K562 (cell line): Measurements from ENCODE around the gene EPN3. TPM values are rescaled to one million over a fixed set of nuclear protein-coding genes. Genes with fewer than 3 reads are reported as not detected.

Experiments
- ATAC-seq: fragments of 200-7000 bp; cut with Tn5 transposase; 3 replicates; pipeline ENCODE4 v1.9.1; 2020; ENCODE audit warnings: moderate library complexity
- BruUV-seq: library from RNA; stranded (reverse); fragments of 400-500 nt; replicated peaks from 2 replicates; lab custom pipeline; 2021; lab: Mats Ljungman, UMichigan
- CTCF ChIA-PET: fragments of 300-600 bp; formaldehyde crosslinking; extraction: SDS; loops from one replicate; lab custom pipeline; 2021; ENCODE audit warnings: low intra/inter-chr PET ratio; lab: Yijun Ruan, JAX
- POLR2A ChIA-PET: fragments of 300-600, 350-650 bp; sonication (Branson Sonifier 250); formaldehyde crosslinking; extraction: SDS; loops from one replicate; lab custom pipeline; 2021; ENCODE audit warnings: antibody characterized with exemption, inconsistent platforms; lab: Yijun Ruan, JAX
- DNase-seq, 4 experiments: peaks; one replicate each; pipeline versions ENCODE4 v3.0.0 to v3.0.0-alpha.2; 2011 to 2018; ENCODE audit warnings: low spot score in 3 of 4, mixed read lengths in 3 of 4; ENCODE audit errors: extremely low read depth in 1 of 4
- FAIRE-seq: peaks from 2 replicates; lab custom pipeline; 2011; peaks lifted over from hg19 to GRCh38; lab: Jason Lieb, UNC
- H2AFZ ChIP-seq: 2 replicates; pipeline ENCODE4 v1.6.0; 2011; ENCODE audit warnings: low read depth, low read length, control low read depth, inconsistent platforms
- H3K27ac ChIP-seq: fragments of 200-600 bp; 3 replicates; pipeline ENCODE4 v1.8.0; 2011; ENCODE audit warnings: low read depth, mild to moderate bottlenecking, control low read depth, inconsistent platforms, low read length, moderate library complexity, mixed read lengths; ENCODE audit errors: extremely low read depth
- H3K27me3 ChIP-seq, 2 experiments: fragments of 300-600 bp in 1 of 2; 2 replicates in 1 of 2; 3 replicates in 1 of 2; pipeline versions ENCODE4 v1.6.0 to v1.8.0; 2011; ENCODE audit warnings: inconsistent platforms in 2 of 2, low read length in 2 of 2, mild to moderate bottlenecking in 1 of 2, mixed read lengths in 1 of 2, moderate library complexity in 1 of 2; ENCODE audit not compliant: control insufficient read depth in 2 of 2, insufficient read depth in 2 of 2
- H3K36me3 ChIP-seq: fragments of 300-600 bp; 3 replicates; pipeline ENCODE4 v1.8.0; 2011; ENCODE audit warnings: mild to moderate bottlenecking, low read length, inconsistent platforms; ENCODE audit not compliant: control insufficient read depth, insufficient read depth
- H3K4me1 ChIP-seq, 2 experiments: fragments of 200-600 bp in 1 of 2; replicated peaks in 1 of 2; 2 replicates in 1 of 2; 3 replicates in 1 of 2; pipeline versions ENCODE4 v1.5.1 to v1.8.0; 2011; ENCODE audit warnings: inconsistent platforms in 2 of 2, low read length in 2 of 2, mild to moderate bottlenecking in 1 of 2, mixed read lengths in 1 of 2, moderate library complexity in 1 of 2; ENCODE audit not compliant: control insufficient read depth in 2 of 2, insufficient read depth in 2 of 2
- H3K4me2 ChIP-seq: 2 replicates; pipeline ENCODE4 v1.6.1; 2011; ENCODE audit warnings: low read length, control low read depth, inconsistent platforms, mixed read lengths; ENCODE audit not compliant: insufficient read depth
- H3K4me3 ChIP-seq: fragments of 200-600 bp; sonication (generic), shearing (Covaris generic); 2 replicates; pipeline ENCODE4 v1.5.1; 2016; ENCODE audit warnings: control low read depth, inconsistent platforms
- H3K79me2 ChIP-seq: fragments of 200-600 bp; 3 replicates; pipeline ENCODE4 v1.8.0; 2011; ENCODE audit warnings: low read length, inconsistent platforms; ENCODE audit not compliant: control insufficient read depth, insufficient read depth
- H3K9ac ChIP-seq, 2 experiments: 2 replicates each; pipeline versions ENCODE4 v1.6.0 to v1.6.1; 2011; ENCODE audit warnings: low read depth in 2 of 2, low read length in 2 of 2, control low read depth in 1 of 2, inconsistent platforms in 1 of 2, mild to moderate bottlenecking in 1 of 2, mixed read lengths in 1 of 2; ENCODE audit not compliant: insufficient read depth in 1 of 2
- H3K9me1 ChIP-seq: one replicate; pipeline ENCODE4 v1.6.0; 2011; ENCODE audit warnings: inconsistent platforms, mild to moderate bottlenecking, low read length, moderate library complexity; ENCODE audit not compliant: control insufficient read depth, insufficient read depth
- H3K9me3 ChIP-seq: replicated peaks from 2 replicates; pipeline ENCODE4 v1.5.1; 2011; ENCODE audit warnings: low read depth, low read length, inconsistent platforms; ENCODE audit not compliant: control insufficient read depth, insufficient read depth
- H4K20me1 ChIP-seq: replicated peaks from 2 replicates; pipeline ENCODE4 v1.6.1; 2011; ENCODE audit warnings: low read length, inconsistent platforms, mixed read lengths; ENCODE audit not compliant: control insufficient read depth, insufficient read depth
- ETS1 ChIP-seq: conservative IDR thresholded peaks from 2 replicates; pipeline ENCODE4 v1.6.1; 2011; ENCODE audit warnings: low read depth, mild to moderate bottlenecking, low read length; ENCODE audit not compliant: control insufficient read depth
- FOXA3 ChIP-seq, 2 experiments: fragments of 450-650 bp in 1 of 2; sonication (generic) in 1 of 2; formaldehyde crosslinking; IDR thresholded peaks in 1 of 2; conservative IDR thresholded peaks in 1 of 2; 2 replicates each; pipeline versions ENCODE4 v1.4.0 to v1.8.0; 2020 to 2022; ENCODE audit warnings: mild to moderate bottlenecking in 2 of 2, missing genetic modification reagents in 1 of 2
- HDAC3 ChIP-seq: fragments of 450-650 bp; IDR thresholded peaks from 2 replicates; pipeline ENCODE4 v1.6.1; 2018; ENCODE audit warnings: borderline replicate concordance, mild to moderate bottlenecking, moderate library complexity; ENCODE audit not compliant: partially characterized antibody
- HOXB6 ChIP-seq: fragments of 250-450 bp; sonication (Bioruptor Pico); IDR thresholded peaks from 2 replicates; pipeline ENCODE4 v1.5.1; 2022; ENCODE audit warnings: mild to moderate bottlenecking, borderline replicate concordance
- ILF3 ChIP-seq: fragments of 450-650 bp; IDR thresholded peaks from 2 replicates; pipeline ENCODE4 v1.6.1; 2018; ENCODE audit warnings: antibody characterized with exemption, mild to moderate bottlenecking, moderate library complexity, borderline replicate concordance
- MIER1 ChIP-seq: fragments of 450-650 bp; IDR thresholded peaks from 2 replicates; pipeline ENCODE4 v1.6.1; 2016; ENCODE audit warnings: antibody characterized with exemption, mild to moderate bottlenecking, low read depth
- NFIC ChIP-seq: fragments of 450-650 bp; IDR thresholded peaks from 2 replicates; pipeline ENCODE4 v1.6.1; 2017; ENCODE audit warnings: mild to moderate bottlenecking, inconsistent platforms
- PATZ1 ChIP-seq: fragments of 250-450 bp; sonication (Bioruptor Pico); IDR thresholded peaks from 2 replicates; pipeline ENCODE4 v1.5.0; 2020; ENCODE audit warnings: mild to moderate bottlenecking, borderline replicate concordance
- SMARCC2 ChIP-seq: fragments of 450-650 bp; IDR thresholded peaks from 2 replicates; pipeline ENCODE4 v1.6.1; 2017; ENCODE audit warnings: antibody characterized with exemption, moderate library complexity, mild to moderate bottlenecking, low read depth
- SP1 ChIP-seq: sonication (generic); formaldehyde crosslinking; IDR thresholded peaks from 2 replicates; pipeline ENCODE4 v1.8.1; 2022; ENCODE audit warnings: mild to moderate bottlenecking, missing genetic modification reagents
- SP2 ChIP-seq: IDR thresholded peaks from 2 replicates; pipeline ENCODE4 v1.6.1; 2011; ENCODE audit warnings: mild to moderate bottlenecking, low read depth, low read length, moderate library complexity; ENCODE audit not compliant: poor library complexity, severe bottlenecking; ENCODE audit errors: extremely low read depth
- TBP ChIP-seq: optimal IDR thresholded peaks from 2 replicates; pipeline ENCODE3; 2011; ENCODE audit warnings: low read depth, low read length, improper control_type of control experiment
- TCFL5 ChIP-seq: fragments of 250-450 bp; sonication (Bioruptor Pico); conservative IDR thresholded peaks from 2 replicates; pipeline ENCODE4 v1.6.1; 2021; ENCODE audit warnings: mild to moderate bottlenecking, moderate library complexity, matching md5 sums
- TSC22D4 ChIP-seq: fragments of 450-650 bp; IDR thresholded peaks from 2 replicates; pipeline ENCODE4 v1.6.1; 2016; ENCODE audit warnings: missing genetic modification characterization, missing biosample characterization, control low read depth
- ZNF184 ChIP-seq: sonication (generic); formaldehyde crosslinking; IDR thresholded peaks from 2 replicates; pipeline ENCODE4 v1.5.0; 2020; ENCODE audit warnings: missing genetic modification reagents
- ZNF280B ChIP-seq: fragments of 250-450 bp; sonication (Bioruptor Pico); IDR thresholded peaks from 2 replicates; pipeline ENCODE4 v1.5.1; 2021; ENCODE audit warnings: mild to moderate bottlenecking
- ZNF347 ChIP-seq: fragments of 450-650 bp; formaldehyde crosslinking; IDR thresholded peaks from 2 replicates; pipeline ENCODE4 v1.4.0; 2020; ENCODE audit warnings: low read depth, mild to moderate bottlenecking, moderate library complexity
- ZNF696 ChIP-seq: fragments of 250-450 bp; sonication (Bioruptor Pico); conservative IDR thresholded peaks from 2 replicates; pipeline ENCODE4 v1.4.0; 2020; ENCODE audit warnings: mild to moderate bottlenecking, moderate library complexity
- WGBS: fragments of 100-300 bp; shearing (Covaris generic); methylation state at CpG from one replicate; pipeline ENCODE4 v1.1.6; 2016; ENCODE audit warnings: low coverage, mixed read lengths; ENCODE audit not compliant: insufficient coverage; ENCODE audit errors: missing lambda C conversion rate; 5-methylcytosine and 5-hydroxymethylcytosine counted together
- in situ Hi-C: fragments of 300-500 bp; cut with MboI; formaldehyde crosslinking; loops from 4 replicates; pipeline ENCODE4 v1.15.0; 2018; ENCODE audit warnings: inconsistent platforms, mixed read lengths
- intact Hi-C: fragments of 100-400 bp; cut with micrococcal nuclease; formaldehyde crosslinking; loops from 2 replicates; pipeline ENCODE4 v1.14.2; 2022
- polyA plus RNA-seq, 8 experiments: library from polyadenylated mRNA; depleted of rRNA in 4 of 8; stranded (reverse) in 5 of 8; unstranded in 3 of 8; fragments of >200 nt; fragmentation: Nextera tagmentation in 2 of 8; fragmentation: Illumina TruSeq in 1 of 8; extraction: Ambion mirVana in 2 of 8; extraction: Trizol in 1 of 8; gene quantifications; 2 replicates each; pipeline versions ENCODE4 v1.2.1 to v1.2.3, GENCODE V29; 2011 to 2014; ENCODE audit warnings: inconsistent platforms in 1 of 8, missing spikeins in 1 of 8
- total RNA-seq, 7 experiments: library from RNA; depleted of rRNA in 6 of 7; stranded (reverse); fragments of >200 nt in 6 of 7; fragmentation: Illumina TruSeq in 2 of 7; extraction: Trizol in 2 of 7; gene quantifications; 2 replicates each; pipeline versions ENCODE4 v1.2.1 to v1.2.3, GENCODE V29; 2011 to 2021; ENCODE audit warnings: low replicate concordance in 1 of 7

EPN3 gene
- total and polyA plus RNA-seq, 9 of the 15 experiments (the other 6 are each of a cell fraction or from before 2014, with no cell fraction given), result 0.16 TPM; not detected in 8

DNA sequence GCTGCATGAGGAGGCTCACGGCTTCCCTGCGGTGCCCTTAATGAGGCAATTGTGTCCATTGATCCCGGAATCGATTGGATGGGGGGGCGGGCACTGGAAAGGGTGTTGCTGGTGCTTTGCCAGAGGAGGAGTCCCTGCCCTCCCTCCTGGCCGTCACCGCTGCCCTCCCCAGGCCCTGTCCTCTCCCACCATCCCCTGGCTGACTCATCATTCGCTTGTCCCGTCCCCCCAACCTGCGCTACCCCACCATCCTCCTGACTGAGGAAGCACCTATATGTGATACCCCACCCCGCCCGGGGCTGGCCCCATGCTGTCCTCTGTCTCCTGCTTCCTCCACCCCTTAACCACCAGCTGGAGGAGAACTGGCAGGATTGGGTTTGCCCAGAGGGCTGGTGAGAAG, 48.8 kb downstream of the EPN3 start (continued):
- TF ChIP-seq TCFL5 (CRISPR knock-in tag) (no peak), SP2 (no peak), ZNF696 (CRISPR knock-in tag) (no peak), ZNF347 (CRISPR knock-in tag) (no peak)

DNA sequence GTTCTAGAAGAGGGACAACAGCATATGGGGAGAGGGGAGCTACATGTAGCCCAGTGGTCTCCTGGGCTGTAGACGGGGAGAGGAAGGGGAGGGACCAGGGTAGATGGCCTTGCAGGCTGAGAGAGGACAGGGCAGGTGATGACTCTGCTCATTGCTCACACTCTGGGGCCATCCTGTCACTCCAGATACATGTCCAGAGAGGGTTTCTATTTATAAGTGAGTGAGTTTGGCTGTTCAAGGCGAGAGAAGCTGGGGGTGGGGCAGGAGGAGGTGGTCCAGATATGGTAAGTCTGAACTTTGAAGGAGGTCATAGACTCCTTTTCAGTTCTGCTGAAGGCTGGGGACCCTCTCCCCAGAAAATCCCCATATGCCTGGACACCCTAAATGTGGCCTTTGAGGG, 50.2 kb downstream of the EPN3 start:
- CTCF ChIA-PET, result no interaction called here
- Histone ChIP-seq H2AFZ (no peak overlapping the region), H4K20me1 (peaks cover 13% of the 10 kb centered on the region), H3K79me2 (no peaks in the 10 kb centered on the region), H3K9me1 (no peaks in the 10 kb centered on the region), H3K36me3 (no peaks in the 10 kb centered on the region), H3K4me3 (no peak overlapping the region), H3K4me1 (peaks cover 7 to 17% of the 10 kb centered on the region in 2 experiments; a peak in 3 of 5 replicates), H3K9me3 (no peaks in the 10 kb centered on the region), H3K27me3 (peaks cover 40 to 92% of the 10 kb centered on the region in 2 experiments; a peak in 4 of 5 replicates), H3K9ac (no peak overlapping the region), H3K4me2 (no peak overlapping the region), H3K27ac (no peak overlapping the region)
- intact Hi-C loops, result no loop called here
- in situ Hi-C loops, result no loop called here
- FAIRE-seq (no peak), DNase-seq (no peak), ATAC-seq (no peak)
- no TSS peak for BruUV-seq
- 0% methylated on average over 2 of the region's 2 CpGs for WGBS
- POLR2A ChIA-PET, result interaction anchor here (0.6 to 1.1 kb wide), 3 partner anchors 25 to 87 kb away, joined by 3 to 4 read pairs (median 3); no protein-coding TSS in a partner anchor
- no peak for TF ChIP-seq NFIC
- TF ChIP-seq ZNF280B (CRISPR knock-in tag), result no peak
- no peak for TF ChIP-seq PATZ1
- TF ChIP-seq ILF3, result no peak
- no peak for TF ChIP-seq TBP
- no peak for TF ChIP-seq ZNF184 (CRISPR knock-in tag)
- TF ChIP-seq MIER1, result no peak
- no peak for TF ChIP-seq SMARCC2
- no peak for TF ChIP-seq HDAC3
- TF ChIP-seq HOXB6, result no peak
- TF ChIP-seq TSC22D4 (tag), result no peak
- TF ChIP-seq ETS1, result no peak
- TF ChIP-seq SP1 (CRISPR knock-in tag), result no peak
- no peak for TF ChIP-seq FOXA3 (CRISPR knock-in tag; conservative IDR thresholded peaks at IDR 0.05 in 1 of 2, IDR thresholded peaks at IDR 0.05 in 1 of 2)
